Activated CD8-positive, alpha-beta memory T cell treated with anti-CD3 and anti-CD28 coated beads for 36 hours (primary cell): ENCODE measurements around the gene ZG16. TPM values are rescaled to one million over a fixed set of nuclear protein-coding genes. Genes with fewer than 3 reads are reported as not detected.

ENCODE experiments used
- CTCF ChIA-PET: fragments of 350-600 bp; sonication (Branson Sonifier 250); formaldehyde crosslinking; loops from one replicate; lab custom pipeline; 2021; ENCODE audit warnings: antibody characterized with exemption; lab: Charles Lee
- POLR2A ChIA-PET: fragments of 350-600 bp; sonication (Branson Sonifier 250); formaldehyde crosslinking; loops from one replicate; lab custom pipeline; 2021; ENCODE audit warnings: antibody characterized with exemption; lab: Charles Lee
- total RNA-seq, 2 experiments: library from RNA; stranded (reverse); gene quantifications; one replicate each; pipeline ENCODE4 v1.2.3, GENCODE V29; 2021

Gene ZG16
- total RNA-seq, 2 experiments from 2014 or later: not detected

DNA sequence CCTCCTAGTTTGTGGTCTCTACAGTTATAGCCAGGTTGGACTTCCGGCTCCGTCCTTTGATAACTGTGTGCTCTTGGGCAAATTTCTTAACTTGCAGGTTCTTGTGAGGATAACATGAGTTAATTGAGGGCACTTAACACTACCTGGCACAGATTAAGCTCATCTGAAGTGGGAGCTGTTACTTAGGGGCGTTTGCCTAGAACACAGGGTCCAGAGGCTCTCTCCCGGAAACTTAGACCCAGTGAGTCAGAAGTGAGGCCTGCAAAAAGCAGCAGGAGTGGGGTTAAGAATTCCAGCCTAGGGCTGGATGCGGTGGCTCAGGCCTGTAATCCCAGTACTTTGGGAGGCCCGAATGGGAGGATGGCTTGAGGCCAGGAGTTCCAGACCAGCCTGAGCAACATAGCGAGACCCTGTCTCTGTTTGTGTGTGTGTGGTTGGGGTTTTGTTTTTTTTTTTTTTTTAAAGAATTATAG, 43.6 kb downstream of the ZG16 start:
- ChIA-PET CTCF (interaction anchor here (0.6 to 4.2 kb wide), 5 partner anchors 14 to 191 kb away, joined by 3 to 24 read pairs (median 4); no protein-coding TSS in a partner anchor), POLR2A (interaction anchor here (0.5 to 6.1 kb wide), 7 partner anchors 8 to 120 kb away, joined by 3 to 41 read pairs (median 4); partner anchors contain the start of genes KCTD13 and MAZ)

- POLR2A ChIA-PET: interaction anchor here (0.6 to 1.0 kb wide), 3 partner anchors 16 to 212 kb away, joined by 3 to 4 read pairs (median 3); partner anchors contain the start of gene MAZ
These were observed 46.6 kb downstream of the ZG16 start for GRCh38 chr16:29824589-29825144.

GRCh38 chr16:29825145-29826044, 47.3 kb downstream of the ZG16 start:
- POLR2A ChIA-PET: interaction anchor here (0.6 to 1.0 kb wide), 3 partner anchors 16 to 19 kb away, joined by 3 to 4 read pairs (median 3); partner anchors contain the start of gene MAZ

More at GRCh38 chr16:29824589-29825144, 46.6 kb downstream of the ZG16 start:
- CTCF ChIA-PET: interaction anchor here (0.6 to 3.5 kb wide), 5 partner anchors 7 to 826 kb away, joined by 3 to 20 read pairs (median 3); partner anchors contain the start of gene PAGR1

DNA sequence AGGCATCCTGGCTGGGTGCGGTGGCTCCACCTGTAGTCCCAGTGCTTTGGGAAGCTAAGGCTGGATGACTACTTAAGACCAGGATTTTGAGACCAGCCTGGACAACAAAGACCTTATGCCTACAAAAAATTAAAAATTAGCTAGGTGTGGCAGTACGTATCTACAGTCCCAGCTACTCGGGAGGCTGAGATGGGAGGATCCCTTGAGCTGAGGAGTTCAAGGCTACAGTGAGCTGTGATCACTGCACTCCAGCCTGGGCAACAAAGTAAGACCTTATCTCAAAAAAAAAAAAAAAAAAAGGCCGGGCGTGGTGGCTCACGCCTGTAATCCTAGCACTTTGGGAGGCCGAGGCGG, 48.3 kb downstream of the ZG16 start:
- POLR2A ChIA-PET: interaction anchor here (0.6 to 1.7 kb wide), 4 partner anchors 10 to 100 kb away, joined by 4 to 12 read pairs (median 6); partner anchors contain the start of genes KCTD13 and PAGR1

More at GRCh38 chr16:29825145-29826044, 47.3 kb downstream of the ZG16 start:
- CTCF ChIA-PET: interaction anchor here (0.6 to 5.1 kb wide), 4 partner anchors 8 to 59 kb away, joined by 3 to 31 read pairs (median 13); partner anchors contain the start of gene PAGR1

DNA sequence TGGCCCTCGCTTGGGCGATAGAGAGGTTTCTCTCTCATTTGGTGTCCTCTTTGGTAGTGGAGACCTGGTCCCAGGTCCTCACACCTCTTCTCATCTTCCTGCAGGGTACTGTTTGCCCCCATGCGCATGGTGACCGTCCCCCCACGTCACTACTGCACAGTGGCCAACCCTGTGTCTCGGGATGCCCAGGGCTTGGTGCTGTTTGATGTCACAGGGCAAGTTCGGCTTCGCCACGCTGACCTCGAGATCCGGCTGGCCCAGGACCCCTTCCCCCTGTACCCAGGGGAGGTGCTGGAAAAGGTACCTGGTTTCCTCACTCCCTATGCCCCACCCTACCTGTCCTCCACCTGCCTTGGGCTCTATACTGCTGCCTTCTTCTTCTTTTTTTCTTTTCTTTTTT, 52.7 kb downstream of the ZG16 start:
- CTCF ChIA-PET: no interaction called here

More for the DNA sequence above, 48.3 kb downstream of the ZG16 start:
- CTCF ChIA-PET: interaction anchor here (0.6 to 5.1 kb wide), 9 partner anchors 9 to 212 kb away, joined by 3 to 31 read pairs (median 4); partner anchors contain the start of gene PAGR1

GRCh38 chr16:29831490-29831889, 53.4 kb downstream of the ZG16 start:
- ChIA-PET POLR2A (no interaction called here), CTCF (no interaction called here)

More for the DNA sequence above, 52.7 kb downstream of the ZG16 start:
- POLR2A ChIA-PET: no interaction called here

Other genes starting within 250 kb of the ZG16 start
- 100 to 1,000 TPM; 145 to 150 TPM for gene SPN, start 115.0 kb upstream of the ZG16 start, total RNA-seq
- 1 to 10 TPM; 3.6 to 4.2 TPM for gene QPRT, start 99.1 kb upstream of the ZG16 start, total RNA-seq
- 10 to 100 TPM; 22.9 to 23.6 TPM for gene C16orf54, start 32.3 kb upstream of the ZG16 start, total RNA-seq
- gene KIF22, start 12.5 kb downstream of the ZG16 start, total RNA-seq: 100 to 1,000 TPM; 129 to 134 TPM
- gene MAZ, start 28.3 kb downstream of the ZG16 start, total RNA-seq: 100 to 1,000 TPM; 397 to 431 TPM
- 1 to 10 TPM in 1 of 2 experiments, under 1 TPM in 1; 0.67 to 1.1 TPM for gene PRRT2, start 33.9 kb downstream of the ZG16 start, total RNA-seq
- gene PAGR1, start 37.9 kb downstream of the ZG16 start, total RNA-seq: 10 to 100 TPM; 38.3 to 40.9 TPM
- gene MVP, start 42.2 kb downstream of the ZG16 start, total RNA-seq: 10 to 100 TPM; 42.2 to 46.0 TPM
- gene CDIPT, start 85.0 kb downstream of the ZG16 start, total RNA-seq: 10 to 100 TPM; 57.2 to 58.1 TPM
- under 1 TPM; 0.11 to 0.13 TPM for gene SEZ6L2, start 121.3 kb downstream of the ZG16 start, total RNA-seq
- gene ASPHD1, start 122.2 kb downstream of the ZG16 start, total RNA-seq: 1 to 10 TPM; 1.3 to 1.8 TPM
- gene KCTD13, start 148.0 kb downstream of the ZG16 start, total RNA-seq: 10 to 100 TPM; 38.1 to 39.5 TPM
- 10 to 100 TPM; 40.0 to 40.2 TPM for gene TMEM219, start 183.8 kb downstream of the ZG16 start, total RNA-seq
- gene TAOK2, start 195.6 kb downstream of the ZG16 start, total RNA-seq: 10 to 100 TPM; 38.8 to 39.1 TPM
- 10 to 100 TPM; 46.1 to 46.2 TPM for gene HIRIP3, start 217.4 kb downstream of the ZG16 start, total RNA-seq
- 100 to 1,000 TPM; 119 to 123 TPM for gene INO80E, start 218.0 kb downstream of the ZG16 start, total RNA-seq
- under 1 TPM; 0.70 to 0.84 TPM for gene DOC2A, start 232.8 kb downstream of the ZG16 start, total RNA-seq
- gene C16orf92, start 244.9 kb downstream of the ZG16 start, total RNA-seq: not detected